OCI-LY3 (cell line): Measurements from ENCODE around the gene CATSPERE.

ENCODE experiments used
- H2AFZ ChIP-seq: fragments of 200-600, 300-600 bp; shearing (Covaris generic); 2 replicates; pipeline ENCODE4 v1.6.0; 2014; ENCODE audit warnings: antibody characterized with exemption, low read depth, low read length
- H3K27ac ChIP-seq: fragments of 200-600, 300-600 bp; sonication (generic); 2 replicates; pipeline ENCODE4 v1.5.1; 2014; ENCODE audit warnings: mild to moderate bottlenecking, low read length, moderate library complexity, mixed read lengths
- H3K27me3 ChIP-seq: fragments of 200-600, 300-600 bp; sonication (generic); 2 replicates; pipeline ENCODE4 v1.6.1; 2014; ENCODE audit warnings: low read depth, low read length, mixed read lengths
- H3K36me3 ChIP-seq: fragments of 200-600, 300-600 bp; sonication (generic); replicated peaks from 2 replicates; pipeline ENCODE3; 2014; ENCODE audit warnings: low read depth, low read length, mixed read lengths
- H3K4me1 ChIP-seq: fragments of 300-600, 200-600 bp; sonication (generic); 2 replicates; pipeline ENCODE4 v1.6.1; 2014; ENCODE audit warnings: low read length, mixed read lengths
- H3K4me2 ChIP-seq: fragments of 200-600, 300-600 bp; sonication (generic); 2 replicates; pipeline ENCODE4 v1.6.1; 2014; ENCODE audit warnings: low read length, mixed read lengths
- H3K4me3 ChIP-seq: fragments of 300-600, 200-600 bp; sonication (generic); 2 replicates; pipeline ENCODE4 v1.5.1; 2014; ENCODE audit warnings: antibody characterized with exemption, mild to moderate bottlenecking, low read length, moderate library complexity
- H3K79me2 ChIP-seq: fragments of 300-600, 200-600 bp; shearing (Covaris generic); 2 replicates; pipeline ENCODE4 v1.6.1; 2014; ENCODE audit warnings: mild to moderate bottlenecking, low read length, mixed read lengths
- H3K9ac ChIP-seq: fragments of 300-600, 200-600 bp; shearing (Covaris generic); 2 replicates; pipeline ENCODE4 v1.6.0; 2014; ENCODE audit warnings: mild to moderate bottlenecking, low read length, moderate library complexity
- H3K9me3 ChIP-seq: fragments of 200-600, 300-600 bp; shearing (Covaris generic); 2 replicates; pipeline ENCODE4 v1.6.1; 2014; ENCODE audit warnings: low read length, mixed read lengths; ENCODE audit not compliant: insufficient read depth
- H4K20me1 ChIP-seq: fragments of 200-600, 300-600 bp; sonication (generic); 2 replicates; pipeline ENCODE4 v1.6.1; 2016; ENCODE audit warnings: low read length, mixed read lengths; ENCODE audit not compliant: insufficient read depth
- EZH2phosphoT487 ChIP-seq: fragments of 200-600 bp; shearing (Covaris generic); IDR thresholded peaks from 2 replicates; pipeline ENCODE4 v1.6.1; 2018; ENCODE audit warnings: antibody characterized with exemption, mixed run types, low read depth
- TF ChIP-seq, protein P1 (sequence below): fragments of 200-600, 300-600 bp; sonication (generic); IDR thresholded peaks from 2 replicates; pipeline ENCODE4 v1.5.1; 2014; ENCODE audit warnings: antibody characterized with exemption, low read length, low read depth

Gene CATSPERE

DNA sequence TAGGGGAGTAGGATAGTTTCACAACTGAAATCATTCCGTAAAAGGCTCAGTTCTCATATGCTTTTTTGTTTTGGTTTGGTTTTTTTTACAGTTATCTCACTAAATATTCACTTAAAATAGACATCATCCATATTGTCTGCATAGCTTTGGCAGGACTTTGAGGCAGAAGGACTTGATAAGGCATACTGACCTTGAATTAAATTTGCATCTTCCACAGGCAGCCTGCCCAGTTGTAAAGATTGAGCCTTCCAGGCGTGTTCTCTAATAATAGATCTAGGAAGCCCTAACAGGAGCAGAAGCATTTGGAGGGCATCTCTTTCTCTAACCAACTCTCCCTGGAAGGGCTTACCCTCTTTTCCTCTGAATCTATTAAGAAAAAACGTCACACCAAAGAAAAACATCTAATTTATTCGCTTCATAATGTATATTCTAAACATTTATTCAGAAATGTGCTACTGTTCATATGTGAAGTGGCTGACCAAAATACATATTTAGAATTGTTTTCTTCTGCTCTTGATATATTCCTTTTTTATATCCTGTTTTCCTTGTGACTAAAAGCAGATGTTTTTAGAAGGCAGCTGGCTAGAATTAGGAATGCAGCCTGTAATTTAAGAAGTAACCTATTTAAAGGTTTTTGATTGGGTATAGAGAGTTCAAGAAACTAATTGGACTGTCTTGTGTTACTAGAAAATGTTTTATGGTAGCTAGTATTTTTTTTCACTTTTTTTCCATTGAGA, 212.0 kb downstream of the CATSPERE start:
- H3K27ac ChIP-seq: no peak overlapping the region
- H4K20me1 ChIP-seq: 0 out of 2 replicates have a peak, but pooled peaks cover 15% of the 10 kb centered on the region
- H3K9ac ChIP-seq: no peak overlapping the region
- no peaks in the 10 kb centered on the region for H3K9me3 ChIP-seq
- no peak overlapping the region for H2AFZ ChIP-seq
- no peaks in the 10 kb centered on the region for H3K4me1 ChIP-seq
- H3K79me2 ChIP-seq: peaks cover 52% of the 10 kb centered on the region; the same call in 1 of the 2 replicates
- H3K4me2 ChIP-seq: no peak overlapping the region
- no peaks in the 10 kb centered on the region for H3K27me3 ChIP-seq
- no peak for TF ChIP-seq EZH2phosphoT487
- TF ChIP-seq, protein P1, sequence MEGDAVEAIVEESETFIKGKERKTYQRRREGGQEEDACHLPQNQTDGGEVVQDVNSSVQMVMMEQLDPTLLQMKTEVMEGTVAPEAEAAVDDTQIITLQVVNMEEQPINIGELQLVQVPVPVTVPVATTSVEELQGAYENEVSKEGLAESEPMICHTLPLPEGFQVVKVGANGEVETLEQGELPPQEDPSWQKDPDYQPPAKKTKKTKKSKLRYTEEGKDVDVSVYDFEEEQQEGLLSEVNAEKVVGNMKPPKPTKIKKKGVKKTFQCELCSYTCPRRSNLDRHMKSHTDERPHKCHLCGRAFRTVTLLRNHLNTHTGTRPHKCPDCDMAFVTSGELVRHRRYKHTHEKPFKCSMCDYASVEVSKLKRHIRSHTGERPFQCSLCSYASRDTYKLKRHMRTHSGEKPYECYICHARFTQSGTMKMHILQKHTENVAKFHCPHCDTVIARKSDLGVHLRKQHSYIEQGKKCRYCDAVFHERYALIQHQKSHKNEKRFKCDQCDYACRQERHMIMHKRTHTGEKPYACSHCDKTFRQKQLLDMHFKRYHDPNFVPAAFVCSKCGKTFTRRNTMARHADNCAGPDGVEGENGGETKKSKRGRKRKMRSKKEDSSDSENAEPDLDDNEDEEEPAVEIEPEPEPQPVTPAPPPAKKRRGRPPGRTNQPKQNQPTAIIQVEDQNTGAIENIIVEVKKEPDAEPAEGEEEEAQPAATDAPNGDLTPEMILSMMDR: no peak
- H3K4me3 ChIP-seq: no peak overlapping the region
- H3K36me3 ChIP-seq: peaks cover 15% of the 10 kb centered on the region

- Histone ChIP-seq H3K9me3 (no peaks in the 10 kb centered on the region), H4K20me1 (0 out of 2 replicates have a peak, but pooled peaks cover 15% of the 10 kb centered on the region), H3K4me2 (no peak overlapping the region), H3K9ac (no peak overlapping the region), H3K79me2 (peaks cover 50% of the 10 kb centered on the region), H3K4me1 (no peaks in the 10 kb centered on the region), H3K27ac (no peak overlapping the region), H3K4me3 (no peak overlapping the region), H3K27me3 (no peaks in the 10 kb centered on the region), H2AFZ (no peak overlapping the region), H3K36me3 (peaks cover 15% of the 10 kb centered on the region)
- no peak for TF ChIP-seq EZH2phosphoT487
- TF ChIP-seq, protein P1: no peak
These were observed 213.4 kb downstream of the CATSPERE start for GRCh38 chr1:244674446-244674845.

- no peak overlapping the region for H3K4me3 ChIP-seq
- H3K9me3 ChIP-seq: no peaks in the 10 kb centered on the region
- no peaks in the 10 kb centered on the region for H3K27me3 ChIP-seq
- peaks cover 15% of the 10 kb centered on the region for H3K36me3 ChIP-seq
- H3K9ac ChIP-seq: no peak overlapping the region
- H3K79me2 ChIP-seq: peaks cover 48% of the 10 kb centered on the region
- TF ChIP-seq, protein P1: no peak
- TF ChIP-seq EZH2phosphoT487: no peak
- no peak overlapping the region for H3K27ac ChIP-seq
- H3K4me2 ChIP-seq: no peak overlapping the region
- no peaks in the 10 kb centered on the region for H3K4me1 ChIP-seq
- peaks cover 16% of the 10 kb centered on the region; the same call in 1 of the 2 replicates for H4K20me1 ChIP-seq
- H2AFZ ChIP-seq: no peak overlapping the region
These were observed 214.1 kb downstream of the CATSPERE start for GRCh38 chr1:244675167-244675566.

DNA sequence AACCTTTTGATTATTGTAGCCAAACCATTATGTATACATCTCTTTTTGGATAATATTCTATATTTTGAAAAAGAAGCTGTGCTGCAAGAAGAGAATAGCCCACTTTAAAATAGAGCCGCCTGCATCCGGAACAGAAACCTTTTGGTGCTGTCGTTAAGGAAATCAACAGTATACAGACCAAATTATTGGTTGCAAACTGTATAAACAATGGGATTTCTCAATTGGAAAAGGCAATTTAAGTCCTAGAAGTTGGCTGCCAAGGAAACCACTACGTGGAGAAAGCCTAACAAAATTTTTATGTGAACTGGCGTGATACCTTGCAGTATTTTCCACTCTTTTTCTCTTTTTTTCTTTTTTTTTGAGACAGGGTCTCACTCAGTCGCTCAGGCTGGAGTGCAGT, 217.6 kb downstream of the CATSPERE start:
- Histone ChIP-seq H3K27me3 (no peaks in the 10 kb centered on the region), H2AFZ (no peak overlapping the region), H3K4me1 (no peaks in the 10 kb centered on the region), H4K20me1 (peaks cover 9% of the 10 kb centered on the region; the same call in 1 of the 2 replicates), H3K4me3 (no peak overlapping the region), H3K79me2 (peaks cover 33% of the 10 kb centered on the region), H3K9me3 (no peaks in the 10 kb centered on the region), H3K36me3 (peaks cover 5% of the 10 kb centered on the region), H3K4me2 (no peak overlapping the region), H3K9ac (no peak overlapping the region), H3K27ac (no peak overlapping the region)
- TF ChIP-seq, protein P1: no peak
- no peak for TF ChIP-seq EZH2phosphoT487
